Natural killer cell (primary cell): ENCODE measurements around the gene MGLL. TPM values are rescaled to one million over a fixed set of nuclear protein-coding genes. Genes with fewer than 3 reads are reported as not detected.

Source experiments
- ATAC-seq, 3 donors: fragments of 150-1000 bp in 2 of 3; fragments of 200-7000 bp in 1 of 3; cut with Tn5 transposase; 1 replicate in 1 of 3; 2 replicates in 2 of 3; pipeline ENCODE4 v1.10.0; 2021; ENCODE audit warnings: mild to moderate bottlenecking in 2 of 3, moderate library complexity in 2 of 3
- DNase-seq, 2 donors: peaks; one replicate each; pipeline versions ENCODE4 v3.0.0 to v3.0.0-alpha.2; 2013 to 2021; ENCODE audit warnings: mixed read lengths in 1 of 2
- H3K27ac ChIP-seq: one replicate; pipeline ENCODE4 v1.5.1; 2013; ENCODE audit warnings: mild to moderate bottlenecking, low read length
- H3K27me3 ChIP-seq: one replicate; pipeline ENCODE4 v1.6.1; 2013; ENCODE audit warnings: low read length; ENCODE audit not compliant: control insufficient read depth, insufficient read depth
- H3K36me3 ChIP-seq: one replicate; pipeline ENCODE4 v1.6.1; 2013; ENCODE audit warnings: low read length; ENCODE audit not compliant: control insufficient read depth, insufficient read depth
- H3K4me1 ChIP-seq: one replicate; pipeline ENCODE4 v1.6.1; 2013; ENCODE audit warnings: low read length; ENCODE audit not compliant: control insufficient read depth, insufficient read depth
- H3K4me3 ChIP-seq: one replicate; pipeline ENCODE4 v1.5.1; 2013; ENCODE audit warnings: low read length
- H3K9me3 ChIP-seq: one replicate; pipeline ENCODE4 v1.6.1; 2013; ENCODE audit warnings: low read length; ENCODE audit not compliant: control insufficient read depth, insufficient read depth
- H3K27ac Mint-ChIP-seq, 2 donors: one replicate each; pipeline ENCODE4 v1.8.0; 2022; ENCODE audit warnings: mild to moderate bottlenecking in 2 of 2, mixed read lengths in 2 of 2, moderate library complexity in 1 of 2
- H3K27me3 Mint-ChIP-seq, 2 donors: one replicate each; pipeline ENCODE4 v1.8.0; 2022; ENCODE audit warnings: low read depth in 2 of 2, mixed read lengths in 2 of 2
- H3K36me3 Mint-ChIP-seq: one replicate; pipeline ENCODE4 v1.8.0; 2022; ENCODE audit warnings: mixed read lengths
- H3K4me1 Mint-ChIP-seq, 2 donors: one replicate each; pipeline ENCODE4 v1.8.0; 2022; ENCODE audit warnings: mixed read lengths in 2 of 2
- H3K4me3 Mint-ChIP-seq: one replicate; pipeline ENCODE4 v1.8.0; 2022; ENCODE audit warnings: mild to moderate bottlenecking, moderate library complexity, mixed read lengths
- H3K9me3 Mint-ChIP-seq, 2 donors: one replicate each; pipeline ENCODE4 v1.8.0; 2022; ENCODE audit warnings: mixed read lengths in 2 of 2
- WGBS: methylation state at CpG from one replicate; pipeline ENCODE4 v1.1.7; 2013; ENCODE audit warnings: missing lambda C conversion rate; ENCODE audit not compliant: insufficient coverage; 5-methylcytosine and 5-hydroxymethylcytosine counted together
- intact Hi-C: fragments of 100-400 bp; cut with micrococcal nuclease; formaldehyde crosslinking; loops from one replicate; pipeline ENCODE4 v1.14.2; 2022
- total RNA-seq, 4 donors: library from RNA; stranded (reverse); fragments of 120-200 nt in 1 of 4; gene quantifications; one replicate each; pipeline versions ENCODE4 v1.2.3 to v1.2.4, GENCODE V29; 2013 to 2022
- TF ChIP-seq, protein P1 (sequence below): fragments of 200-600 bp; IDR thresholded peaks from one replicate; pipeline ENCODE4 v1.8.0; 2022; ENCODE audit warnings: antibody characterized with exemption

The MGLL gene
- total RNA-seq, 3 donors from 2014 or later (not counting 1 experiment from before 2014, with no cell fraction given): 2.7 to 4.6 (median 3.0) TPM

DNA sequence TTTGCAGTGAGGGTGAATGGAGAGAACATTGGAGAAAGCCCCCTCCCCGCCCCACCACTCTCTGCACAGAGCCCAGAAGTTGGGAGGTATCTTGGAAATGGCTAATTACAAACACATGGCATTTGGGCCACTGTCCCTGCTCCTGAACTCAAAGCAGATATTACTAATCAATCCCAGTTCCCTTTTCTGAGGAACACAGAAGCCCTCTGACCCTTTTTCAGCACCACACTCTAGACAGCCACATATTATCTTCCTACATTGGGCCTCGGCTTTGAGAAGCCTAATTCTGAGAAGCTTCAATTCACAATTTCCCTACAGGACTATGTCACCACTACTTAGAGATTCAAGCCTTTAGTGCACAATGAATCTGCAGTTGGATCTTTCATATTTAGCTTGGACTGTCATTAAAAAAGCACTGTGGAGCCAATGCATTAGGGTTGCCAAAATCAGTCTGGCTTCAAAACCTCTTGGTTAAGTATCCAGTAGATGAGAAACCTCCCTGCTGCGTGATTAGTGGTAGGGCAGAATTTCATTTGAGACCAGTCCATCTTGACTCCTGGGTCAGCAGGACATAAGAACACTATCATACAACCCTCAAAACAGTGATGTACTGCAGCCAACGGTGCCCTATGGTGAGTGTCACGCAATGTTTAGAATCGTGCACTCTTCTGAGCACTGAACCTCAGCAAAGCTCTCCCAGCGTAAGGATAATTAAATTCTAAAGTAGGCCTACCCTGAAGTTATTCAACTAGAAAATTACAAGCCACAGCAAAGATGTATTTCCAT is 26.1 kb downstream of the MGLL start:
- WGBS: 95% methylated on average over 7 of the region's 7 CpGs
- intact Hi-C loops: no loop called here
- H3K4me3 Mint-ChIP-seq: no peak overlapping the region
- Histone ChIP-seq H3K27me3 (no peaks in the 10 kb centered on the region), H3K36me3 (no peaks in the 10 kb centered on the region), H3K4me3 (no peak overlapping the region), H3K9me3 (no peaks in the 10 kb centered on the region), H3K4me1 (peaks cover 18% of the 10 kb centered on the region), H3K27ac (no peak overlapping the region)
- H3K9me3 Mint-ChIP-seq: no peaks in the 10 kb centered on the region
- H3K27me3 Mint-ChIP-seq: peaks cover 0 to 3% of the 10 kb centered on the region in 2 donors
- no peak for ATAC-seq
- H3K4me1 Mint-ChIP-seq: peaks cover 13 to 20% of the 10 kb centered on the region in 2 donors
- no peak for DNase-seq
- H3K27ac Mint-ChIP-seq: no peak overlapping the region
- H3K36me3 Mint-ChIP-seq: no peaks in the 10 kb centered on the region
- TF ChIP-seq, protein P1, sequence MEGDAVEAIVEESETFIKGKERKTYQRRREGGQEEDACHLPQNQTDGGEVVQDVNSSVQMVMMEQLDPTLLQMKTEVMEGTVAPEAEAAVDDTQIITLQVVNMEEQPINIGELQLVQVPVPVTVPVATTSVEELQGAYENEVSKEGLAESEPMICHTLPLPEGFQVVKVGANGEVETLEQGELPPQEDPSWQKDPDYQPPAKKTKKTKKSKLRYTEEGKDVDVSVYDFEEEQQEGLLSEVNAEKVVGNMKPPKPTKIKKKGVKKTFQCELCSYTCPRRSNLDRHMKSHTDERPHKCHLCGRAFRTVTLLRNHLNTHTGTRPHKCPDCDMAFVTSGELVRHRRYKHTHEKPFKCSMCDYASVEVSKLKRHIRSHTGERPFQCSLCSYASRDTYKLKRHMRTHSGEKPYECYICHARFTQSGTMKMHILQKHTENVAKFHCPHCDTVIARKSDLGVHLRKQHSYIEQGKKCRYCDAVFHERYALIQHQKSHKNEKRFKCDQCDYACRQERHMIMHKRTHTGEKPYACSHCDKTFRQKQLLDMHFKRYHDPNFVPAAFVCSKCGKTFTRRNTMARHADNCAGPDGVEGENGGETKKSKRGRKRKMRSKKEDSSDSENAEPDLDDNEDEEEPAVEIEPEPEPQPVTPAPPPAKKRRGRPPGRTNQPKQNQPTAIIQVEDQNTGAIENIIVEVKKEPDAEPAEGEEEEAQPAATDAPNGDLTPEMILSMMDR: no peak

DNA sequence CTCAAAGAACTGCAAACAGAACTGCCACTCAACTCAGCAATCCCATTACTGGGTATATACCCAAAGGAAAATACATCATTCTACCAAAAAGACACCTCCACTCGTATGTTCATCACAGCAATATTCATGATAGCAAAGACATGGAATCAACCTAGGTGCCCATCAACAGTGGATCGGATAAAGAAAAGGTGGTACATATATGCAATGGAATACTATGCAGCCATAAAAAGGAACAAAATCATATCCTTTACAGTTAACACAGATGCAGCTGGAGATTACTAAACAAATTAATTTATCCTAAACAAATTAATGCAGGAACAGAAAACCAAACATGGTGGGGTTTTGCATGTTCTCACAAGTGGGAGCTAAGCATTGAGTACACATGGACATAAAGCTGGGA is 27.3 kb downstream of the MGLL start:
- no peaks in the 10 kb centered on the region for H3K36me3 ChIP-seq
- H3K4me1 ChIP-seq: peaks cover 5% of the 10 kb centered on the region
- H3K4me1 Mint-ChIP-seq: peaks cover 3 to 10% of the 10 kb centered on the region in 2 donors
- DNase-seq (no peak), ATAC-seq (no peak)
- intact Hi-C loops: no loop called here
- peaks cover 0 to 5% of the 10 kb centered on the region in 2 donors for H3K27me3 Mint-ChIP-seq
- 83% methylated on average over 1 of the region's 2 CpGs for WGBS
- H3K4me3 ChIP-seq: no peak overlapping the region
- no peaks in the 10 kb centered on the region for H3K9me3 Mint-ChIP-seq
- H3K27ac Mint-ChIP-seq: no peak overlapping the region
- H3K9me3 ChIP-seq: no peaks in the 10 kb centered on the region
- no peaks in the 10 kb centered on the region for H3K27me3 ChIP-seq
- TF ChIP-seq, protein P1: no peak
- no peak overlapping the region for H3K4me3 Mint-ChIP-seq
- no peaks in the 10 kb centered on the region for H3K36me3 Mint-ChIP-seq
- H3K27ac ChIP-seq: no peak overlapping the region

DNA sequence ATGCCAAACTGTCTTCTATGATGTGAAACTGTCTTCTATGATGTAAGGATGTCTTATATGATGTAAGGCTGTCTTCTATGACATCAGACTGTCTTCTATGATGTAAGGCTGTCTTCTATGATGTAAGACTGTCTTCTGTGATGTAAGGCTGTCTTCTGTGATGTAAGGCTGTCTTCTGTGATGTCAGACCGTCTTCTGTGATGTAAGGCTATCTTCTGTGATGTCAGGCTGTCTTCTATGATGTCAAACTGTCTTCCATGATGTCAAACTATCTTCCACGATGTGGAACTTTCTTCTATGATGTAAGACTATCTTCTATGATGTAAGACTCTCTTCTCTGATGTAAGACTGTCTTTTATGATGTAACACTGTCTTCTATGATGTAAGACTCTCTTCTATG is 27.9 kb downstream of the MGLL start:
- peaks cover 0 to 4% of the 10 kb centered on the region in 2 donors for H3K4me1 Mint-ChIP-seq
- no peak overlapping the region for H3K27ac Mint-ChIP-seq
- Histone ChIP-seq H3K27me3 (no peaks in the 10 kb centered on the region), H3K4me3 (no peak overlapping the region), H3K9me3 (no peaks in the 10 kb centered on the region), H3K4me1 (no peaks in the 10 kb centered on the region), H3K27ac (no peak overlapping the region), H3K36me3 (no peaks in the 10 kb centered on the region)
- DNase-seq (no peak), ATAC-seq (no peak)
- TF ChIP-seq, protein P1: no peak
- no peaks in the 10 kb centered on the region for H3K9me3 Mint-ChIP-seq
- H3K36me3 Mint-ChIP-seq: no peaks in the 10 kb centered on the region
- no peak overlapping the region for H3K4me3 Mint-ChIP-seq
- WGBS: 91% methylated on average over 2 of the region's 2 CpGs
- intact Hi-C loops: no loop called here
- peaks cover 0 to 5% of the 10 kb centered on the region in 2 donors for H3K27me3 Mint-ChIP-seq
